ENCODE measurements around the gene RCBTB1. TPM values are rescaled to one million over a fixed set of nuclear protein-coding genes. Genes with fewer than 3 reads are reported as not detected.

The RCBTB1 gene
- total and polyA plus RNA-seq, 10 of the 15 experiments (the other 5 are each of a cell fraction or from before 2014, with no cell fraction given) = 5.1 to 13.5 (median 11.2) TPM

- CTCF ChIA-PET = interaction anchor here (1.0 to 1.1 kb wide), 2 partner anchors 195 to 216 kb away, joined by 3 read pairs; no protein-coding TSS in a partner anchor
These were observed 68.9 kb downstream of the RCBTB1 start for GRCh38 chr13:49516467-49516866.

More at GRCh38 chr13:49516467-49516866, 68.9 kb downstream of the RCBTB1 start:
- H3K36me3 ChIP-seq (ENCODE audit: control insufficient read depth in 2 of 2, insufficient read depth in 2 of 2, low read length in 1 of 2) = peaks cover 4 to 27% of the 10 kb centered on the region in 2 experiments
- POLR2A ChIA-PET = no interaction called here
- WGBS (ENCODE audit: insufficient coverage, insufficient replicate concordance, low lambda C conversion rate, missing lambda C conversion rate) = 97% methylated on average over 5 of the region's 5 CpGs
- RAD21 ChIA-PET (ENCODE audit: unreplicated experiment) = no interaction called here
- no peaks in the 10 kb centered on the region for H3K27me3 ChIP-seq (replicated peaks in 1 of 2; ENCODE audit: control insufficient read depth in 2 of 2, insufficient read depth in 2 of 2, low read length in 1 of 2)
- no peak for TF ChIP-seq PAX8 (IDR thresholded peaks at IDR 0.05)
- no peak for TF ChIP-seq PRDM15 (CRISPR knock-in tag; IDR thresholded peaks at IDR 0.05)
- no peak for TF ChIP-seq STAT3 (IDR thresholded peaks at IDR 0.05; ENCODE audit: low read depth, low read length)
- TF ChIP-seq KDM1A (IDR thresholded peaks at IDR 0.05; ENCODE audit: borderline replicate concordance) = no peak
- no peak for TF ChIP-seq SUPT20H (IDR thresholded peaks at IDR 0.05; ENCODE audit: borderline replicate concordance, control insufficient read depth, low read depth, low read length)
- TF ChIP-seq MAX (IDR thresholded peaks at IDR 0.05; ENCODE audit: low read depth, low read length) = no peak
- no peak for TF ChIP-seq POU2F2 (IDR thresholded peaks at IDR 0.05; ENCODE audit: borderline replicate concordance, low read depth, low read length)
- TF ChIP-seq GATAD2B (conservative IDR thresholded peaks at IDR 0.05; ENCODE audit: low read depth) = no peak
- no peak for TF ChIP-seq CREB1 (IDR thresholded peaks at IDR 0.05; ENCODE audit: low read depth)
- no peak for TF ChIP-seq SKIL (IDR thresholded peaks at IDR 0.05; ENCODE audit: low read depth, poor library complexity, severe bottlenecking)
- in situ Hi-C loops (cut with MboI) (no loop called here), intact Hi-C loops (cut with micrococcal nuclease; ENCODE audit: unreplicated experiment) (no loop called here)
- no peak overlapping the region for H3K4me3 ChIP-seq
- H3K27ac ChIP-seq (ENCODE audit: control insufficient read depth, insufficient read depth) = no peak overlapping the region
- H3K9ac ChIP-seq (ENCODE audit: control insufficient read depth, insufficient read depth, low read length) = no peak overlapping the region
- no peak overlapping the region for H2AFZ ChIP-seq (ENCODE audit: control insufficient read depth, low read depth, low read length)
- H4K20me1 ChIP-seq (ENCODE audit: control insufficient read depth, insufficient read depth) = no peaks in the 10 kb centered on the region
- no TSS peak for BruUV-seq (replicated peaks)
- no peaks in the 10 kb centered on the region for H3K79me2 ChIP-seq (ENCODE audit: control insufficient read depth, insufficient read depth, low read length)
- ATAC-seq (no peak), DNase-seq (ENCODE audit: low read depth, low spot score) (no peak), FAIRE-seq (no peak)
- no peaks in the 10 kb centered on the region for H3K4me1 ChIP-seq (ENCODE audit: control insufficient read depth, insufficient read depth, low read length)
- SMC1A ChIA-PET (ENCODE audit: uncharacterized antibody, unreplicated experiment) = interaction anchor here (0.6 kb wide), 1 partner anchor 310 kb away, joined by 4 read pairs; no protein-coding TSS in a partner anchor
- no peaks in the 10 kb centered on the region for H3K9me3 ChIP-seq (replicated peaks; ENCODE audit: control insufficient read depth, insufficient read depth, low read length)
- H3K4me2 ChIP-seq (ENCODE audit: control insufficient read depth, insufficient read depth) = no peak overlapping the region

Measured in GM12878 (cell line).